HepG2 (cell line): ENCODE measurements around the gene ARHGAP35. TPM values are rescaled to one million over a fixed set of nuclear protein-coding genes. Genes with fewer than 3 reads are reported as not detected.

Experiments used
- ATAC-seq: fragments of 200-7000 bp; cut with Tn5 transposase; 3 replicates; pipeline ENCODE4 v1.9.1; 2020; ENCODE audit warnings: mild to moderate bottlenecking, moderate library complexity
- BruUV-seq: library from RNA; stranded (reverse); fragments of 400-500 nt; replicated peaks from 2 replicates; lab custom pipeline; 2021; lab: Mats Ljungman, UMichigan
- CTCF ChIA-PET: fragments of 300-600 bp; formaldehyde crosslinking; extraction: SDS; loops from one replicate; lab custom pipeline; 2021; ENCODE audit warnings: low total read pairs, inconsistent platforms, low intra/inter-chr PET ratio; lab: Yijun Ruan, JAX
- POLR2A ChIA-PET: fragments of 350-600 bp; sonication (Branson Sonifier 250); formaldehyde crosslinking; loops from one replicate; lab custom pipeline; 2020; ENCODE audit warnings: antibody characterized with exemption, inconsistent platforms; lab: Yijun Ruan, JAX
- DNase-seq: peaks from one replicate; pipeline ENCODE4 v3.0.0-alpha.2; 2015; ENCODE audit warnings: low spot score
- FAIRE-seq: peaks from 3 replicates; lab custom pipeline; 2011; peaks lifted over from hg19 to GRCh38; lab: Jason Lieb, UNC
- H2AFZ ChIP-seq: one replicate; pipeline ENCODE4 v1.6.1; 2011; ENCODE audit warnings: low read length, inconsistent platforms
- H3K27ac ChIP-seq: fragments of 300-600 bp; 3 replicates; pipeline ENCODE4 v1.8.0; 2011; ENCODE audit warnings: mixed run types, mild to moderate bottlenecking, mixed read lengths, low read length, inconsistent platforms; ENCODE audit not compliant: insufficient read depth; ENCODE audit errors: extremely low read length
- H3K27me3 ChIP-seq, 2 experiments: fragments of 200-600 bp in 1 of 2; 2 replicates in 1 of 2; 3 replicates in 1 of 2; pipeline versions ENCODE4 v1.6.0 to v1.8.0; 2011; ENCODE audit warnings: low read length in 2 of 2, mild to moderate bottlenecking in 2 of 2, moderate library complexity in 2 of 2, inconsistent platforms in 1 of 2; ENCODE audit not compliant: insufficient read depth in 2 of 2, control insufficient read depth in 1 of 2
- H3K36me3 ChIP-seq, 2 experiments: fragments of 200-600 bp in 1 of 2; replicated peaks in 1 of 2; 2 replicates in 1 of 2; 3 replicates in 1 of 2; pipeline versions ENCODE4 v1.5.1 to v1.8.0; 2011; ENCODE audit warnings: low read length in 2 of 2, inconsistent platforms in 1 of 2; ENCODE audit not compliant: insufficient read depth in 2 of 2, control insufficient read depth in 1 of 2
- H3K4me1 ChIP-seq: 2 replicates; pipeline ENCODE4 v1.5.1; 2012; ENCODE audit warnings: low read length, inconsistent platforms; ENCODE audit not compliant: insufficient read depth
- H3K4me2 ChIP-seq: 2 replicates; pipeline ENCODE4 v1.6.0; 2011; ENCODE audit warnings: low read depth, low read length, inconsistent platforms
- H3K4me3 ChIP-seq, 3 experiments: fragments of 200-600 bp in 1 of 3; sonication (generic), shearing (Covaris generic) in 1 of 3; replicated peaks in 1 of 3; 2 replicates each; pipeline ENCODE4 v1.5.1; 2011 to 2016; ENCODE audit warnings: low read length in 3 of 3, inconsistent platforms in 2 of 3, low read depth in 2 of 3, mild to moderate bottlenecking in 2 of 3, control low read depth in 1 of 3, mixed read lengths in 1 of 3; ENCODE audit not compliant: insufficient read depth in 1 of 3
- H3K79me2 ChIP-seq: one replicate; pipeline ENCODE4 v1.6.1; 2011; ENCODE audit warnings: low read length, inconsistent platforms; ENCODE audit not compliant: insufficient read depth
- H3K9ac ChIP-seq: 2 replicates; pipeline ENCODE4 v1.6.0; 2011; ENCODE audit warnings: mild to moderate bottlenecking, low read depth, low read length, inconsistent platforms; ENCODE audit not compliant: insufficient read depth
- H3K9me3 ChIP-seq: 2 replicates; pipeline ENCODE4 v1.5.1; 2012; ENCODE audit warnings: mild to moderate bottlenecking, low read length
- H4K20me1 ChIP-seq: 2 replicates; pipeline ENCODE4 v1.6.0; 2011; ENCODE audit warnings: inconsistent platforms, mild to moderate bottlenecking, low read length, moderate library complexity; ENCODE audit not compliant: insufficient read depth
- SAP130 ChIP-seq: IDR thresholded peaks from 2 replicates; pipeline ENCODE4 v1.6.1; 2016; ENCODE audit warnings: low read depth
- ZNF552 ChIP-seq: sonication (generic); formaldehyde crosslinking; IDR thresholded peaks from 2 replicates; pipeline ENCODE4 v1.9.0; 2022; ENCODE audit warnings: missing genetic modification reagents, mild to moderate bottlenecking, borderline replicate concordance
- WGBS: methylation state at CpG from one replicate; pipeline ENCODE4 v1.1.6; 2017; ENCODE audit warnings: low lambda C conversion rate; 5-methylcytosine and 5-hydroxymethylcytosine counted together
- in situ Hi-C: cut with HindIII; loops from 2 replicates; pipeline ENCODE4 v1.10.0; 2017; ENCODE audit warnings: low pct_unique_long_range_greater_than_20kb; ENCODE audit not compliant: extremely low pct_ligation_motif_present
- intact Hi-C: fragments of 100-400 bp; cut with micrococcal nuclease; formaldehyde crosslinking; loops from one replicate; pipeline ENCODE4 v1.10.0; 2022; ENCODE audit not compliant: unreplicated experiment
- polyA plus RNA-seq, 8 experiments: library from polyadenylated mRNA; depleted of rRNA in 3 of 8; stranded (reverse) in 7 of 8; unstranded in 1 of 8; fragments of >200 nt; fragmentation: Illumina TruSeq in 4 of 8; extraction: Trizol in 4 of 8; gene quantifications; 2 replicates each; pipeline versions ENCODE4 v1.2.1 to v1.2.3, GENCODE V29; 2011 to 2016; ENCODE audit warnings: low read depth in 4 of 8, missing spikeins in 1 of 8, mixed read lengths in 1 of 8; ENCODE audit not compliant: insufficient read depth in 1 of 8
- total RNA-seq, 5 experiments: library from RNA; depleted of rRNA; stranded (reverse); fragments of >200 nt; fragmentation: Illumina TruSeq; extraction: Trizol; gene quantifications; 2 replicates each; pipeline ENCODE4 v1.2.3, GENCODE V29; 2016; ENCODE audit warnings: low read depth in 1 of 5
- TF ChIP-seq, protein P1 (sequence below): sonication (generic); formaldehyde crosslinking; IDR thresholded peaks from 2 replicates; pipeline ENCODE4 v1.4.0; 2020; ENCODE audit warnings: missing genetic modification reagents, borderline replicate concordance

Gene ARHGAP35
- total and polyA plus RNA-seq, 2 of the 13 experiments (the other 11 are each of a cell fraction or from before 2014, with no cell fraction given) = 30.1 to 30.2 TPM

- TF ChIP-seq ZNF552 (CRISPR knock-in tag) = no peak
- POLR2A ChIA-PET = interaction anchor here (1.3 to 1.9 kb wide), 4 partner anchors 11 to 359 kb away, joined by 4 to 7 read pairs (median 5); no protein-coding TSS in a partner anchor
- no TSS peak for BruUV-seq
- H3K9ac ChIP-seq = no peak overlapping the region
- peaks cover 0 to 2% of the 10 kb centered on the region in 2 experiments; a peak in 2 of 5 replicates for H3K36me3 ChIP-seq
- no peaks in the 10 kb centered on the region for H3K9me3 ChIP-seq
- no peak for ATAC-seq
- in situ Hi-C loops (no loop called here), intact Hi-C loops (no loop called here)
- no peak for FAIRE-seq
- H3K27me3 ChIP-seq = no peaks in the 10 kb centered on the region; a peak in 1 of 5 replicates
- peak overlapping the region; percentile 78 for H3K27ac ChIP-seq
- 49% methylated on average over 3 of the region's 3 CpGs for WGBS
- peaks cover 97% of the 10 kb centered on the region for H3K79me2 ChIP-seq
- H4K20me1 ChIP-seq = peaks cover 75% of the 10 kb centered on the region
- H2AFZ ChIP-seq = no peak overlapping the region
- CTCF ChIA-PET = no interaction called here
- H3K4me1 ChIP-seq = peaks cover 95% of the 10 kb centered on the region
- H3K4me3 ChIP-seq = peak overlapping the region in 2 of 3 experiments; percentile 11 to 45; a peak in 2 of 6 replicates
- peak overlapping the region; percentile 68 for H3K4me2 ChIP-seq
- DNase-seq = no peak
These were observed 6.4 kb downstream of the ARHGAP35 start for GRCh38 chr19:46867170-46867569.

DNA sequence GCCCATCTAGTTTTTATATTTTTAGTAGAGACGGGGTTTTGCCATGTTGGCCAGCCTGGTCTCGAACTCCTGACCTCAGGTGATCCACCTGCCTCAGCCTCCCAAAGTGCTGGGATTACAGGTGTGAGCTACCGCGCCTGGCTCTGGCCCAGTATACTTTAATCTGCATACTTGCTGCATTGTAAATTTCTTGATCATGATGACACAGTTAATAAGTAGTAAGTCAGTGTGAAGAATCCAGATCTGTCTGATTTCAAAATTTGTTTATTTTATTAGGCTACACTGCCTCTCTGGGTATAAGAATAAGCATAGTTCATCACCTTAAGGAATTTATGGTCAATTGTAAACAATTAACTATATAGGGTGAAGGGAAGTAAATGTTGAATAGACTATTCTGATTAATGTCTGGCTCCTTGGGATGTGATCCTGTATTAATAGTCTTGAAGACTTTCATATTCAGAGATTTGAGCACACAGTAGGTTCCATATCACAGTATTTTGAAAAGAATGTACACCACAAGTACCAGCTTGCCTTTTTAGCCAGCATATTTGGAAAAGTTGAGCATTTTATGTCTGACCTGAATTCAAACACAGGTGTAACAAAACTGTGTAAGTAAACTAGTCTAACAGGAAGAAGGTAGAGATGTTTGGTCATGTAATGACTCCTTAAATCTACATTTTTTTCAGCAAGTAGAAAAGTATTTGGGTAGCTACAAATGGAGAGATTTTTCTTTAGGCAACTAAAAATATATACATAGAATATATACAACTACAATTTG lies 7.4 kb downstream of the ARHGAP35 start:
- Histone ChIP-seq H3K27me3 (no peaks in the 10 kb centered on the region), H4K20me1 (peaks cover 74% of the 10 kb centered on the region), H3K4me3 (no peak overlapping the region), H3K79me2 (peaks cover 95% of the 10 kb centered on the region), H3K27ac (no peak overlapping the region), H3K4me1 (peaks cover 94% of the 10 kb centered on the region), H3K4me2 (no peak overlapping the region), H2AFZ (no peak overlapping the region), H3K9ac (no peak overlapping the region), H3K36me3 (peaks cover 2% of the 10 kb centered on the region in 2 experiments; a peak in 2 of 5 replicates), H3K9me3 (no peaks in the 10 kb centered on the region)
- ChIA-PET CTCF (no interaction called here), POLR2A (interaction anchor here (1.0 to 1.2 kb wide), 2 partner anchors 8 to 22 kb away, joined by 3 to 4 read pairs; partner anchors contain the start of gene ARHGAP35)
- in situ Hi-C loops (no loop called here), intact Hi-C loops (no loop called here)
- BruUV-seq = no TSS peak
- no peak for DNase-seq
- TF ChIP-seq SAP130 (CRISPR knock-in tag) = 0 out of 2 replicates have a peak, but pooled peaks have one; percentile 7
- TF ChIP-seq, protein P1, sequence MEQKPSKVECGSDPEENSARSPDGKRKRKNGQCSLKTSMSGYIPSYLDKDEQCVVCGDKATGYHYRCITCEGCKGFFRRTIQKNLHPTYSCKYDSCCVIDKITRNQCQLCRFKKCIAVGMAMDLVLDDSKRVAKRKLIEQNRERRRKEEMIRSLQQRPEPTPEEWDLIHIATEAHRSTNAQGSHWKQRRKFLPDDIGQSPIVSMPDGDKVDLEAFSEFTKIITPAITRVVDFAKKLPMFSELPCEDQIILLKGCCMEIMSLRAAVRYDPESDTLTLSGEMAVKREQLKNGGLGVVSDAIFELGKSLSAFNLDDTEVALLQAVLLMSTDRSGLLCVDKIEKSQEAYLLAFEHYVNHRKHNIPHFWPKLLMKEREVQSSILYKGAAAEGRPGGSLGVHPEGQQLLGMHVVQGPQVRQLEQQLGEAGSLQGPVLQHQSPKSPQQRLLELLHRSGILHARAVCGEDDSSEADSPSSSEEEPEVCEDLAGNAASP (CRISPR knock-in tag) = no peak
- 96% methylated on average over 4 of the region's 4 CpGs for WGBS
- no peak for ATAC-seq
- FAIRE-seq = no peak
